Smooth muscle cell (in vitro differentiated cells): Measurements from ENCODE around the gene MVP. TPM values are rescaled to one million over a fixed set of nuclear protein-coding genes. Genes with fewer than 3 reads are reported as not detected.
"Not testable (repeated sequence)": the region's sequence is repeated elsewhere in the genome, so short reads cannot be mapped to it uniquely, and the experiment has no call there.

ENCODE experiments used
- DNase-seq: peaks from one replicate; lab custom pipeline; 2025; ENCODE audit not compliant: unreplicated experiment; lab: John Stamatoyannopoulos, UW
- H2AFZ ChIP-seq: fragments of 200-600 bp; sonication (generic); 2 replicates; pipeline ENCODE4 v1.6.0; 2016; ENCODE audit warnings: antibody characterized with exemption, low read depth, mild to moderate bottlenecking
- H3F3A ChIP-seq: fragments of 200-600 bp; sonication (generic); 2 replicates; pipeline ENCODE4 v1.6.0; 2017; ENCODE audit warnings: antibody characterized with exemption, low read depth
- H3K27ac ChIP-seq: fragments of 200-600 bp; sonication (generic); 2 replicates; pipeline ENCODE4 v1.5.1; 2016; ENCODE audit warnings: low read depth, mild to moderate bottlenecking
- H3K27me3 ChIP-seq: fragments of 200-600 bp; sonication (generic); 2 replicates; pipeline ENCODE4 v1.6.1; 2016; ENCODE audit warnings: low read depth, mild to moderate bottlenecking
- H3K36me3 ChIP-seq: fragments of 200-600 bp; sonication (generic); 2 replicates; pipeline ENCODE4 v1.5.1; 2016; ENCODE audit warnings: low read depth
- H3K4me1 ChIP-seq: fragments of 200-600 bp; sonication (generic); 2 replicates; pipeline ENCODE4 v1.5.1; 2016; ENCODE audit warnings: low read depth
- H3K4me2 ChIP-seq: fragments of 200-600 bp; sonication (generic); 2 replicates; pipeline ENCODE4 v1.6.0; 2016; ENCODE audit warnings: mild to moderate bottlenecking
- H3K4me3 ChIP-seq: fragments of 200-600 bp; sonication (generic); 2 replicates; pipeline ENCODE4 v1.5.1; 2016; ENCODE audit warnings: mild to moderate bottlenecking
- H3K79me2 ChIP-seq: fragments of 200-600 bp; sonication (generic); 2 replicates; pipeline ENCODE4 v1.6.0; 2016; ENCODE audit warnings: low read depth, mild to moderate bottlenecking
- H3K9ac ChIP-seq: fragments of 200-600 bp; sonication (generic); 2 replicates; pipeline ENCODE4 v1.6.0; 2016; ENCODE audit warnings: low read depth
- H3K9me3 ChIP-seq: fragments of 200-600 bp; sonication (generic); replicated peaks from 2 replicates; pipeline ENCODE4 v1.5.1; 2016; ENCODE audit warnings: low read depth
- H4K20me1 ChIP-seq: fragments of 200-600 bp; sonication (generic); 2 replicates; pipeline ENCODE4 v1.6.0; 2016; ENCODE audit warnings: low read depth
- CTCF ChIP-seq: fragments of 200-600 bp; sonication (generic); IDR thresholded peaks from 2 replicates; pipeline ENCODE4 v1.5.1; 2017; ENCODE audit warnings: borderline replicate concordance, mild to moderate bottlenecking, antibody characterized with exemption; ENCODE audit not compliant: insufficient read depth, poor library complexity, severe bottlenecking
- WGBS: methylation state at CpG from one replicate; pipeline ENCODE4 v1.1.7; 2016; ENCODE audit warnings: low lambda C conversion rate; 5-methylcytosine and 5-hydroxymethylcytosine counted together
- polyA plus RNA-seq: library from polyadenylated mRNA; unstranded; fragments of >200 nt; fragmentation: Nextera tagmentation; extraction: Ambion mirVana; gene quantifications from 2 replicates; pipeline ENCODE4 v1.2.1, GENCODE V29; 2016
- total RNA-seq: library from RNA; depleted of rRNA; stranded (reverse); fragments of >200 nt; gene quantifications from 2 replicates; pipeline ENCODE4 v1.2.3, GENCODE V29; 2014

Gene MVP
- 47.5 and 57.4 TPM in 2 replicates for total RNA-seq
- 110 and 123 TPM in 2 replicates for polyA plus RNA-seq

DNA sequence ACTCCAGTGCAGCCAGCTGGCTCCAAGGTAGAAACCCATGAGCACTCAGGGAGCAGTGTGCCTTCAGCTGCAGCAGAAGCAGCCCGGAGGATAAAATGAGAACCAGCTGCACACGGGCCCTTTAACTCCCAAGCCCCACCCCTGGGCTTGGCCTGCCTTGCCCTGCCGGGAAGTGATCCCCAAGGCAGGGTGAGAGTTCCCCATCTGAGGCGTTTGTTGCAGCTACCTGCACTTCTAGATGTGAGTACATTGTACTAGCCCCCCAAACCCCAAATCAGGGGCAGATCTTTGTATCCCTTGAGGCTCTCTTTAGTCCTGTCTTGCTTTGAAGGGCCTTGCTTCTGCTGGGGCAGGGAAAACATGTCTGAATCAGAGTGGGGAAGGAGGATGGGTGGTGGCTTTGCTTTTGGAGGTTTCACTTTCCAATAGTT, at the start of gene MVP:
TSS of gene MVP (plus strand) at position 192 of the 431 bp plus-strand sequence. CDS start 10,088 bp downstream, outside the sequence.
- H3K4me2 ChIP-seq, result peak within 1 kb of the TSS; percentile 93
- H3K36me3 ChIP-seq, result no peaks in the 10 kb centered on the region
- no peak within 1 kb of the TSS for H2AFZ ChIP-seq
- H3K4me1 ChIP-seq, result peaks cover 33% of the 10 kb centered on the region
- peaks cover 18% of the 10 kb centered on the region for H4K20me1 ChIP-seq
- no peaks in the 10 kb centered on the region for H3K9me3 ChIP-seq
- no peak for TF ChIP-seq CTCF
- H3K27me3 ChIP-seq, result no peaks in the 10 kb centered on the region
- peak within 1 kb of the TSS; percentile 41 for H3K9ac ChIP-seq
- DNase-seq, result no peak
- WGBS, result 7% methylated on average over 4 of the region's 4 CpGs
- peak within 1 kb of the TSS; percentile 59 for H3K4me3 ChIP-seq
- H3F3A ChIP-seq, result peaks cover 29% of the 10 kb centered on the region
- H3K79me2 ChIP-seq, result peaks cover 51% of the 10 kb centered on the region
- peak within 1 kb of the TSS; percentile 86 for H3K27ac ChIP-seq

- H3K9me3 ChIP-seq, H3K27ac ChIP-seq, H3K9ac ChIP-seq, H2AFZ ChIP-seq, H4K20me1 ChIP-seq, H3K79me2 ChIP-seq, H3F3A ChIP-seq, H3K36me3 ChIP-seq, DNase-seq, H3K27me3 ChIP-seq, H3K4me3 ChIP-seq, H3K4me1 ChIP-seq, H3K4me2 ChIP-seq: not testable (repeated sequence)
- WGBS, result 88% methylated on average over 7 of the region's 7 CpGs
These were observed 47.9 kb upstream of the MVP start for GRCh38 chr16:29772330-29772729.

DNA sequence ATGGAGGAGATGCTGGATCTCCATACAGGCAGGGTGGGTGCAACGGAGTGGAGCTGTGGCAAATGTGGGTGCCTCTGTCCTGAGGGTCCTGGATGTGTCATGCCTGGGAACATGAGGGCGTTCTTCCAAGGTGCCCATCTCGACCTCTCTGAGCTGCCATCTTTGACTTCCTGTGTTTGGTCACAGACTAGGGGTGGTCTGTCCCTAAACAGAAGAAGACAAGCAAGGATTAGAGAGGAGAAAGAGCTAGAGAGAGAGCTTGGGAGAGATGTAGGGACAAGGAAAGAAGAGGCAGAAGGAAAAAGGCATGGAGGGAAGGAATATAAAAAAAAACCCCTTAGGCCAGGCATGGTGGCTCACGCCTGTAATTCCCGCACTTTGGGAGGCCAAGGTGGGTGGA, 45.5 kb upstream of the MVP start:
- Histone ChIP-seq H3K27me3 (no peaks in the 10 kb centered on the region), H3K4me1 (no peaks in the 10 kb centered on the region), H2AFZ (no peak overlapping the region), H3K4me2 (no peak overlapping the region), H3F3A (no peaks in the 10 kb centered on the region), H3K79me2 (no peaks in the 10 kb centered on the region), H3K4me3 (no peak overlapping the region), H3K9me3 (no peaks in the 10 kb centered on the region), H3K9ac (no peak overlapping the region), H4K20me1 (no peaks in the 10 kb centered on the region), H3K27ac (no peak overlapping the region), H3K36me3 (no peaks in the 10 kb centered on the region)
- WGBS, result 95% methylated on average over 5 of the region's 5 CpGs
- no peak for TF ChIP-seq CTCF
- no peak for DNase-seq

DNA sequence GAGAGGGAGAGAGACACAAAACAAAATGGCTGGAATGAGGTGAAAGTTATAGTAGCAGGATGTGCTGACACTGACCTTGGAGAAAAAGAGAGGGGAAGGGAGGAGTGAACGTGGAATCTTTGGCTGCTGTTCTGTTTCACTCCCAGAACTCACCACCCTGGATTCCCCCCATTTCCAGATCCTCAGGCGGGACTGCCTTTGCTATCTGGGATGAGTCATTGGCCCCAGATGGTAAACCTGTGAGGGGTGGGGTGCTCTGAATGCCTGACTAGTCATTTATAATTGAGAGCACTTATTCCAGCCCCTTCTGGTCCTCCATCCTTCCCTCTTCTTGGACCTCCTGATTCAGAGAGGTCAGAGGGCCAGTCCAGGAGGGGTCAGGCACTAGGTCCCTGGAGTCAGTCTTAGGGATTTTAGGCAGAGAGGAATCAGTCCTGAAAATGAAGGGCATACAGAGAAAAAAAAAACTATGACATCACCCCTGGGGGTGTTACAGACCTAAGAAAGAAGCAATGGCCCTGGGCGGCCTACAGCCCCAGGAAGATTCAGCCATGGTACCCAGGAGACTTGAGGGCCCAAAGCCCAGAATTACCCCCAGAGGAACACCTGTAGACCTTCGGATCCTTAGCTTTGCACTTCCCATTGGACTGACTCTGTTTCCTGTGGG, 44.4 kb upstream of the MVP start:
- no peaks in the 10 kb centered on the region for H3K4me1 ChIP-seq
- no peaks in the 10 kb centered on the region for H3K36me3 ChIP-seq
- no peaks in the 10 kb centered on the region for H3K27me3 ChIP-seq
- DNase-seq, result no peak
- no peak overlapping the region for H3K4me2 ChIP-seq
- TF ChIP-seq CTCF, result no peak
- H2AFZ ChIP-seq, result no peak overlapping the region
- WGBS, result 49% methylated on average over 4 of the region's 4 CpGs
- no peaks in the 10 kb centered on the region for H4K20me1 ChIP-seq
- no peaks in the 10 kb centered on the region for H3K79me2 ChIP-seq
- H3K4me3 ChIP-seq, result no peak overlapping the region
- H3K27ac ChIP-seq, result no peak overlapping the region
- H3K9ac ChIP-seq, result no peak overlapping the region
- no peaks in the 10 kb centered on the region for H3K9me3 ChIP-seq
- no peaks in the 10 kb centered on the region for H3F3A ChIP-seq
